HG02759 (cell line): ENCODE results near the gene PHACTR3.
"Not testable (repeated sequence)": the region's sequence is repeated elsewhere in the genome, so short reads cannot be mapped to it uniquely, and the experiment has no call there.

Source experiments
- ATAC-seq: cut with Tn5 transposase; IDR thresholded peaks from one replicate; pipeline ENCODE4 v1.9.1; 2021; ENCODE audit warnings: mild to moderate bottlenecking, moderate library complexity; ENCODE audit not compliant: unreplicated experiment

Gene PHACTR3

GRCh38 chr20:59618585-59618984 lies 14.2 kb downstream of the PHACTR3 start:
- ATAC-seq, result not testable (repeated sequence)

- no peak for ATAC-seq
These were observed 16.6 kb downstream of the PHACTR3 start for GRCh38 chr20:59620860-59621505.

GRCh38 chr20:59622496-59622895 lies 18.2 kb downstream of the PHACTR3 start:
- no peak for ATAC-seq

- ATAC-seq, result no peak
These were observed 18.8 kb downstream of the PHACTR3 start for GRCh38 chr20:59623133-59623532.

GRCh38 chr20:59623583-59623982 lies 19.2 kb downstream of the PHACTR3 start:
- no peak for ATAC-seq

- no peak for ATAC-seq
These were observed 20.1 kb downstream of the PHACTR3 start for GRCh38 chr20:59624401-59624800.

- ATAC-seq, result no peak
These were observed 21.0 kb downstream of the PHACTR3 start for GRCh38 chr20:59625214-59625922.

GRCh38 chr20:59627298-59627697 lies 23.0 kb downstream of the PHACTR3 start:
- ATAC-seq, result no peak

GRCh38 chr20:59628171-59628570 lies 23.8 kb downstream of the PHACTR3 start:
- ATAC-seq, result no peak

GRCh38 chr20:59629141-59630045 lies 25.1 kb downstream of the PHACTR3 start:
- ATAC-seq, result no peak

- ATAC-seq, result no peak
These were observed 26.2 kb downstream of the PHACTR3 start for GRCh38 chr20:59630526-59630925.

GRCh38 chr20:59631751-59632540 lies 27.6 kb downstream of the PHACTR3 start:
- ATAC-seq, result no peak

- ATAC-seq, result no peak
These were observed 28.3 kb downstream of the PHACTR3 start for GRCh38 chr20:59632541-59633113.

- ATAC-seq, result no peak
These were observed 29.4 kb downstream of the PHACTR3 start for GRCh38 chr20:59633656-59634251.

- ATAC-seq, result no peak
These were observed 30.2 kb downstream of the PHACTR3 start for GRCh38 chr20:59634435-59635005.

- no peak for ATAC-seq
These were observed 32.5 kb downstream of the PHACTR3 start for GRCh38 chr20:59636766-59637370.

GRCh38 chr20:59640267-59640666 lies 35.9 kb downstream of the PHACTR3 start:
- no peak for ATAC-seq

- ATAC-seq, result no peak
These were observed 39.3 kb downstream of the PHACTR3 start for GRCh38 chr20:59643615-59644061.

- ATAC-seq, result no peak
These were observed 40.1 kb downstream of the PHACTR3 start for GRCh38 chr20:59644371-59644939.
